HG02759 (cell line): Measurements from ENCODE around the gene CCNY.

Experiments used
- ATAC-seq: cut with Tn5 transposase; IDR thresholded peaks from one replicate; pipeline ENCODE4 v1.9.1; 2021; ENCODE audit warnings: mild to moderate bottlenecking, moderate library complexity; ENCODE audit not compliant: unreplicated experiment

The CCNY gene

DNA sequence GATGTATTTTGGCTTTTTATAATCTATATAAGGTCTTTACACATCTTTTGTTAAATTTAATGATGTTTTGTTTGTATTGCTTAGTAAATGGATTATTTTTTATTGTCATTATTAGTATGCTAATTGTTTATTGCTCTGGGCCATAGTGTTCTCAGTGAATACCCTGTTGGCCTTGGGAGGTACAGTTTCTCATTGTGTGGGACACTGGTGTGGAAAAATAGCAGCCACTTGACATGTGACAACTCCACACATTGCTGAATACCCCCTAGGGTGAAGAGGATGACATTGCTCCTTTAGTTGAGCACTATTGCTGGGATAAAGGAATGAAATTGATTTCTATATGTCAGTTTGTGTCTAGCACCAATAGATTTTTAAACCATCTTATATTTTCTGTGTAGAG lies 130.9 kb downstream of the CCNY start:
- no peak for ATAC-seq

DNA sequence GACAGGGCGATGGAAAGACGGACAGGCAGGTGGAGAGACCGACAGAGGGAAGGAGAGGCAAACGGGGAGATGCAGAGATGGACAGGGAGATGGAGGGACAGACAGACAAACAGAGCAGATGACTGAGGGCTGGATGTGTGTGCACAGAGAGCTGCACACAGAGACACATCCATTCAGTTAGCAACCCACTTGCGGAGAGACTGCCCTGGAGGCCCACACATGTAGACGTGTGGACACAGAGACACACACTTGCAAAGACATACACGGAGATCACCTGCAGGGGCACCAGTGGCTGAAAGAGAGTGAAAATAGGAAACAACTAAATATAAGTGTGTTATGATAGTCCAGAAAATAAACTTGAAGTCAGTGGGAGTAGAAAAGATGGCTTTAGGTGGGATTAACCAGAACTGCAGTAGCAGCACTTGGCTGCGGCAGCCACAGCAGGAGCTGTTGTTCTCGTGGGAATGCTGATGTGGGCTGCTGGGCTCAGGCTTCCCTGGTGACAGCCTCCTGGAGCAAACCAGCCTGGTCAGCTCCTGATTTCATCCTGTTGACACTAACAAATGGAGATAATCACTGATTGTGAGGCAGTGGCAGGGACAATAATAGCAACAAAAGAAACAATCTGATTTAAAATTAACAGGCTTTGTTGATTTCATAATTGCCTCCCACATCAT lies 134.1 kb downstream of the CCNY start:
- no peak for ATAC-seq

GRCh38 chr10:35470925-35471315 lies 134.6 kb downstream of the CCNY start:
- ATAC-seq = no peak

DNA sequence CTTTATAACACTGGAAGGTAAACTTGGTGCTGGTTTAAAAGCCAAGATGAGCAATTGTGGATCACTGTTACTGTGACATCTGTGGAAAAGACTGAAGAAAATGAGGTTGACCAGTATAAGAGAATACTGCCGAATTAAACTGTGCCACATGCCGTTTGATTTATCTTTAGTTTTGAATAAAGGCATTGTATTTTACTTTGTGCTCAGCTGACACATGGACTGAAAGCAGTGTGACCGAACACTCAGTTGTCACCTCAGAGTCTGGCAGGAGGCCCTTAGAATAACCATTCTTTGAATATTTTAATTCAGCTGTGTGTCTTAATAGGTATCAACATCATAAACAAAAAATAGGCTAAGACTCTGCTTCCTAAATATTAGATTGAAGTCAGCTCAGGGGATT lies 135.1 kb downstream of the CCNY start:
- no peak for ATAC-seq

DNA sequence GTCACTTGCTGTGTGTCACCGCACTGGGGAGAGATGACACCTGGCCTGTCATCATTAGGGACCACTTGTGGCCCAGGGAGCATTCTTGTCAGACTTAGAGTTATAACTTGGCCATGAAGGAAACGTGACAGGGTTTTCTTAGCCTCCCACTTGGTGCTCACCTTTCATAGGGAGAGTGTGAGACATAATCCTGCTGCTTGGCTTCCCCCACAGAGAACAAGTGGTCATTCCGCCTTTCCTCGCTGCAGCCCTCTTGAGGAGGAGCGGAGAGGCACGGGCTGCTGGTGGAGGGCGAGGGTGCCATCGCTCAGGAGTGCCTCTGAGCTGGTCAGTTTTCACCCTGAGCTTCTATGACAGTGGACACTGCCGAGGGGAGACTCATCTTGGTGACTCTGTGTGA lies 143.8 kb downstream of the CCNY start:
- ATAC-seq = no peak

DNA sequence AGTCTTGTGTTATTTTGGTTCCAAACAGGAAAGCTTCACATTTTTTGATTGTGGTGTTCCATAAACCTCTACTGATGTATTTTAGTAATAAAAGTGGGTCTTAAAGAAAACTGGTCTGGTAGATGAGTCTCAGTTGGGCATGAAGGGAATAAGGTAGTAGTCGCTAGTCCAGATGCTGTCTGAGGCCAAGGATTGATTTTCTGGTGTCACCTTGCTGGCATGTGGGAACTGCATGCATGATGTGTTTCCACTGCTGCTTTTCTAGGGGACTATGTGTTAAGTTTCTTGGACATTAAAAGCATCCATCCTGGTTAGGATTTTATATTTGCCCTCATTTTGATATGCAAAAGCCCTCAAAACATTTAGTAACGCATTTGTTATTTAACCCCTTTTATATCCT lies 145.1 kb downstream of the CCNY start:
- no peak for ATAC-seq

DNA sequence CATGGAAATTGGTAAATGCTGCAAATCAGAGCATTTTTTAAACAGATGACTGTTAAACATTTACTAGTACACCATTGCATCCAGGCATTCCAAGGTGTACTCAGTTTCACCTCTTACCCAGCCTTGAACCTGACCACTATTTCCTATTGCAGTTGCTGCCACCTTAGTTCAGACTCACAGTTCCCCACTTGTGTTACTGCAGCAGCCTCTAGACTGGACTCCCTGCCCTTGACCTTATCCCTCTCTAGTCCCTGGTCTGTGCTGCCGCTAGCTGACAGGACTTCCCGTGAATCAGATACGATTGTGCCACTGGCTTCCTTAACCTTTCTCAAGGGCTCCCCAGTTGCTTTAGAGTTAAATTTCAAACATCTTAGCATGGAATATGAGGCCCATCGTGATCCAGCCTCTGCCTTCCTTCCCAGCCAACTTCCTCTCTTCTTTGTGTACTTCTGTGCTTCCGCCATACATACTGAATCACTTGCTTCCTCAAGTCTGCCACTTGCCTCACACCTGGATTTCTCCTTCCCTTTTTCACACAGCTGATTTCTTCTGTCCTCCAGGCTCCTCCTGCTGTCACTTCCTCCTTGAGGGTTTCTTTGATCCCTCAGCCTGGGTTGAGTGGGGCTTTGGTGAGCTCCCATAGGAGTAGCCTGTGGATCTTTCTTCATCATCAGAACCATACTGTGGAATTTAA lies 150.1 kb downstream of the CCNY start:
- no peak for ATAC-seq

DNA sequence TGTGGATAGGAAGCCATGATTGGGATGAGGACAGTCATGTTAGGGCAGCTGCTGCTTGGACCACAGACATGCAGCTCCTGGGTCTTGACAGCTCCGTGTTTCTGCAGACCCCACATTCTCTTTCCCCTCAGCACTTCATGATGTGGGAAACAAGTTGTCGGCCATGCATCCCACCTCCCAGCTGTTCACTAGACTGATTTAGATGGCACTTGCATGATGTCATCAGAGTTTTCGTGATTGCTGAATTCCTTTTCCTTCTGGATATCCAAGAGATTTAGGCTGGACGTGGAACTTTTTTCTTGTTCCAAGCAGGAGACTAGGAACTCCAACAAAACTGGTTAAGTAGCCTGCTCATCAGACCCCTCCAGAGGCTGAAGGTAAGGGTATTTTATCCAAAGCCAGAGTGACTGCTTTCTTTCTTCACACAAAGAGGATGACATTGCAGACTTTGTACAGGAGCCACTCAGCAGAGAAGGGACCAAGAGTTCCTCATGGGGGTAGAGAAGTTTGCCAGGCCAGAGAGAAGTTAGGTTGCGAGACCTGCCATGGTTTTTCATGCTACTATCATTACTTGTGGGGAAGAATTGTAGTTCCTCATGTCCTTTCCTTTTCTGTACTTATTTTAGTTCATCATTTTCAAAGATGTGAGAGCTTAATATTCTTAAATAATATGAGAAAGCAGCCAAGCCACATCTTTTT lies 151.2 kb downstream of the CCNY start:
- ATAC-seq = no peak

- ATAC-seq = no peak
Observed at GRCh38 chr10:35488228-35488627, 151.9 kb downstream of the CCNY start.

DNA sequence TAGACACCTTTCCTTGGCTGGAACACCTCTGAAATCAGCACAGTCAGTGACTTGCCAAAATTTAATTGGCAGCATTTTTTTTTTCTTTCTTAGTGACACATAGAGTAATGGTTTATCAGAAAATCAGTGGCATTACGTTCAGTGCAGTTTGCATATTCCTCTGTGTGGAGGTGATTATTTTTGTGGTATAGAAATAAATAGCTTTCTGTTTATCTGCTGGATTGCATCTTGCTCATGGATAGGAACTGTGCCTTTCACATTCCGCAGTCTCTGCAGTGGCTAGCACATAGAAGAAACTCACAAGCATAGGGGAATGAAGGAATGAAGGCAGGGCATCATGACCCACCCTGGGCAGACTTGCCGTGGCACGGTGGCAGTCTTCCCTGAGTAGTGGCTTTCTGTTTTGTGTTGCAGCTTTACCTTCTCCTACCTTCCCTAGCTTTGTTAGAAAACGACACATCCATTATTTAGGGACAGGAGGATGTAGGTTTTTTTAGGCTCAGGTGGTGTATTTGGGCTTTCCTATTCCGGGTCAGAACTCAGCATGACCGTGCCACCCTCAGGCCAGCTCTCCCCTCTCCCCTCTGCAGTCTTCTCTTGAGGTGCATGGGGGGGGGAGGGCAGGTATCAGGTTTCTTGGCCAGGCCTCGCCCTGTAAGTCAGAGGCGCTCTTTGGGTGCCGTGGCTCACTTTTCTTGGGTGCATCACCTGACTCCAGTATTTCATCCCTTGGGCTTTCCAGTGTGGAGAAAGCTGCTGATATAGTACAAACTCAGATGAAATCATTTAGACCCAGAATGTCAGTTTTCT lies 156.3 kb downstream of the CCNY start:
- no peak for ATAC-seq

- no peak for ATAC-seq
Observed at GRCh38 chr10:35493196-35494118, 157.1 kb downstream of the CCNY start.

- peak; percentile 52 for ATAC-seq
Observed at GRCh38 chr10:35495521-35496119, 159.3 kb downstream of the CCNY start.

- ATAC-seq = no peak
Observed at GRCh38 chr10:35497909-35498308, 161.6 kb downstream of the CCNY start.

GRCh38 chr10:35498693-35499092 lies 162.4 kb downstream of the CCNY start:
- peak; percentile 71 for ATAC-seq

- no peak for ATAC-seq
Observed at GRCh38 chr10:35501923-35502322, 165.6 kb downstream of the CCNY start.

- no peak for ATAC-seq
Observed at GRCh38 chr10:35502692-35503091, 166.4 kb downstream of the CCNY start.

DNA sequence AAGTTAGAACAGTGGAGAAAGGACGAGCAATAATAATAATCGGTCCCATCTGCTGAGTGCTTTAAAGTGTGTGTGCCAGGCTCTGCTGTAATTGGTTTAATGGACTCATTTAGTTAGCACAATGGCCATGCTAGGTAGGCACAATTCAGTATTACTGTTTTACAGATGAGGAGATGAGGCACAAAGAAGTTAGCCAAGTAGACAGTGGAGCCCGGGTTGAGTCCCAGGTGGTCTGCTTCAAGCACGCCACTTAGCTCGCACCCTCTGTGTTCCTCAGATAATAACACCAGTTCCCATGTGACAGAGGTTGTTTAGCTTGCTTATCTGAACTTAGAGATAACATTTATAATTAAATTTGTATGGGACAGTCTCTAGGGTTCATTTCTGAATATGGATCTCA lies 167.3 kb downstream of the CCNY start:
- no peak for ATAC-seq

GRCh38 chr10:35504132-35504531 lies 167.8 kb downstream of the CCNY start:
- ATAC-seq = no peak

DNA sequence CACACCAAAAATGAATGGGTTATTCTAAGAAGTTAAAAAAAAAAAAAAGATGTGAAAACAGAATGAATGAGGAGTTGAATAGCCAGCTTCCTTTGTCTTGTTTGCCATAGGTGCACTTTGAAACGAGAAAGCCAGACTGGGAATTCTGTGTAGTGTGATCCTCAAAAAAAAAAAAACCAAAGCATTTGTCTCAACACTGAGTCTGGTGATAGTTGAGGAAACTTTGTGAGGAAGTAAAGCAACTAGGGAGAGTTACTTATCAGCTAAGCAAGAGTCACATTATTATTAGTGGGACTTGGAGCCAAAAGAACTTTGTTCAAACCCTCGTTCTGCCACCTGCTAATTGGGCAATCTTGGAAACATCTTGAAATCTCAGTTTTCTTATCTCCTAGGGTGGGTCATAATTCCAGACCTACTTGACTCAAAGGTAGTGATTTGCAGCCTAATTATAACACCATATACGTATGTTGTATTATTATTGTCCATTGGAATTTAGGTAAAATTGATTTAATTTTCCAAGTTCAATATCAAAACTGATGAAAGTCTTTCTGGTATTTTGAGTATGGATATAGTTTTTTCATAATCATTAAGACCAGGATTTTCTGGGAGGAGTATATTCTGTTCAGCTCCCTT lies 169.0 kb downstream of the CCNY start:
- no peak for ATAC-seq
